Chondrocyte (in vitro differentiated cells): ENCODE measurements around the gene TEX101. TPM values are rescaled to one million over a fixed set of nuclear protein-coding genes. Genes with fewer than 3 reads are reported as not detected.
"Not testable (repeated sequence)": the region's sequence is repeated elsewhere in the genome, so short reads cannot be mapped to it uniquely, and the experiment has no call there.

Experiments
- DNase-seq: peaks from one replicate; pipeline ENCODE4 v3.0.0; 2021; ENCODE audit warnings: mixed read lengths, low spot score
- H3K27ac Mint-ChIP-seq: one replicate; pipeline ENCODE4 v1.8.0; 2021; ENCODE audit warnings: mild to moderate bottlenecking, moderate library complexity, mixed read lengths; ENCODE audit not compliant: unreplicated experiment
- H3K27me3 Mint-ChIP-seq: 2 replicates; pipeline ENCODE4 v1.8.0; 2021; ENCODE audit warnings: low read depth, mixed read lengths
- H3K36me3 Mint-ChIP-seq: 2 replicates; pipeline ENCODE4 v1.8.0; 2021; ENCODE audit warnings: low read depth, mixed read lengths
- H3K4me1 Mint-ChIP-seq: 2 replicates; pipeline ENCODE4 v1.8.0; 2021; ENCODE audit warnings: low read depth, mild to moderate bottlenecking, mixed read lengths
- H3K4me3 Mint-ChIP-seq: one replicate; pipeline ENCODE4 v1.8.0; 2021; ENCODE audit warnings: mild to moderate bottlenecking, moderate library complexity, mixed read lengths; ENCODE audit not compliant: unreplicated experiment
- H3K9me3 Mint-ChIP-seq: 2 replicates; pipeline ENCODE4 v1.8.0; 2021; ENCODE audit warnings: low read depth, mixed read lengths
- CTCF ChIP-seq: fragments of 200-600 bp; sonication (generic); IDR thresholded peaks from 2 replicates; pipeline ENCODE4 v1.5.0; 2021; ENCODE audit warnings: antibody characterized with exemption, mild to moderate bottlenecking, moderate library complexity
- total RNA-seq: library from RNA; stranded (reverse); gene quantifications from 3 replicates; pipeline ENCODE4 v1.2.1, GENCODE V29; 2021

The TEX101 gene
- total RNA-seq, 1 donor from 2014 or later = not detected

- TF ChIP-seq CTCF = no peak
- DNase-seq = no peak
- Mint-ChIP-seq H3K4me1 (peaks cover 9% of the 10 kb centered on the region), H3K27ac (no peak overlapping the region), H3K4me3 (no peak overlapping the region), H3K27me3 (peaks cover 24% of the 10 kb centered on the region), H3K36me3 (peaks cover 2% of the 10 kb centered on the region), H3K9me3 (no peaks in the 10 kb centered on the region)
Observed at GRCh38 chr19:43439032-43439708, 24.5 kb downstream of the TEX101 start.

- no peak overlapping the region for H3K27ac Mint-ChIP-seq
- no peak for TF ChIP-seq CTCF
- no peak for DNase-seq
- peaks cover 2% of the 10 kb centered on the region for H3K36me3 Mint-ChIP-seq
- H3K4me1 Mint-ChIP-seq = peaks cover 9% of the 10 kb centered on the region
- peaks cover 22% of the 10 kb centered on the region for H3K27me3 Mint-ChIP-seq
- no peak overlapping the region for H3K4me3 Mint-ChIP-seq
- H3K9me3 Mint-ChIP-seq = no peaks in the 10 kb centered on the region
Observed at GRCh38 chr19:43439709-43440063, 25.0 kb downstream of the TEX101 start.

DNA sequence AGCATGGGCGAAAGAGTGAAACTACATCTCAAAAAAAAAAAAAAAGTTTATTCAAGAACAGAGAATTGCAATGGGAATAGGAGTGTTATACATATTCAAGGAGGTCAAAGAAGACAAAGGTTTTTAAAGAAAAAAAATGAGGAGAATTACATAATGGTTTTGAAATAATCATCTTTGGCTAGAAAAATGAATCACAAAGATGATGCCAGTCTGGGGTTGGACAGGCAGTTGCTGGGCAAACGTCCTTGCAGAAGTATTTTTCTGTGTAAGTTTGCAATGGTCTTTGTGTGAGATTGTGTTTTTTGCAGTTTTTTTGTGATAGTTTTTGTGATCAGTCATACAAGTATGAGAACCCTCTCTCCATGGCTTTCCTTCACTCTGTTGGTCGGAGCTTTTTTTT lies 27.0 kb downstream of the TEX101 start:
- no peak overlapping the region for H3K4me3 Mint-ChIP-seq
- peaks cover 19% of the 10 kb centered on the region for H3K27me3 Mint-ChIP-seq
- H3K27ac Mint-ChIP-seq = no peak overlapping the region
- H3K36me3 Mint-ChIP-seq = no peaks in the 10 kb centered on the region
- no peak for TF ChIP-seq CTCF
- DNase-seq = no peak
- no peaks in the 10 kb centered on the region for H3K9me3 Mint-ChIP-seq
- peaks cover 9% of the 10 kb centered on the region for H3K4me1 Mint-ChIP-seq

DNA sequence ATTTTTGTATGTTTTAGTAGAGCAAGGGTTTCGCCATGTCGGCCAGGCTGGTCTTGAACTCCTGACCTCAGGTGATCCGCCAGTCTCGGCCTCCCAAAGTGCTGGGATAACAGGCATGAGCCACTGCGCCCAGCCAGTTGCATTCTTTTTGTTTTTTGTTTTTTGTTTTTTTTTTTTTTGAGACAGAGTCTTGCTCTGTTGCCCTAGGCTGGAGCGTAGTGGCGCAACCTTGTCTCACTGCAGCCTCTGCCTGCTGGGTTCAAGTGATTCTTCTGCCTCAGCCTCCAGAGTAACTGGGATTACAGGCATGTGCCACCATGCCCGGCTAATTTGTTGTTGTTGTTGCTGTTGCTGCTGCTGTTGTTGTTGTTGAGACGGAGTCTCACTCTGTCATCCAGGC lies 29.4 kb downstream of the TEX101 start:
- H3K36me3 Mint-ChIP-seq, H3K4me3 Mint-ChIP-seq, H3K9me3 Mint-ChIP-seq, H3K27ac Mint-ChIP-seq, DNase-seq, H3K4me1 Mint-ChIP-seq: not testable (repeated sequence)
- H3K27me3 Mint-ChIP-seq = peaks cover 19% of the 10 kb centered on the region

DNA sequence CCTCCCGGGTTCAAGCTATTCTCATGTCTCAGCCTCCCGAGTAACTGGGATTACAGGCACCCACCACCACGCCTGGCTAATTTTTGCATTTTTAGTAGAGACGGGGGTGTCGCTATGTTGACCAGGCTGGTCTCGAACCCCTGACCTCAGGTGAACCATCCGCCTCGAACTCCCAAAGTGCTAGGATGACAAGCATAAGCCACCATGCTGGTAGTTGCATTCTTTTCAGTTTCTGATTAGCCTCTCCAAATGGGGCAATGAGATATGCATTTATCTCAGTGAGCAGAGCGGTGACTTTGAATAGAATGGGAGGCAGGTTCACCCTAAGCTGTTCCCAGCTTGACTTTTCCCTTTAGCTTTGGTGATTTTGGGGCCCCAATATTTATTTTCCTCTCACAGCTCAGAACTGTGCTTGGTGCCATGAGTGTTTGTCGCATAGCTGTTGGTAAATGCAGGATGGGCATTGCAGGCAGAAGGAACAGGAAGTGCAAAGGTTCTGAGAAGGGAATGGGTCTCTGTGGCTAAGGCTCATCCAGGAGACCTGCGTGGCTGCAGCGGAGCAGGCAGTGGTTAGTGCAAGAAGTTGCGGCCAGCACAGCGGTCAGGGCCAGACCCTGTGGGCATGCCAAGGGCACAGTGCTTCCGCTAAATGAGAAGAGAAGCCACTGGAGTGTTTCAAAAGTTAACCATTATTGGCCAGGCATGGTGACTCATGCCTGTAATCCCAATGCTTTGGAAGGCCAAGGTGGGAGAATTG lies 30.0 kb downstream of the TEX101 start:
- H3K36me3 Mint-ChIP-seq = no peaks in the 10 kb centered on the region
- no peaks in the 10 kb centered on the region for H3K9me3 Mint-ChIP-seq
- no peak overlapping the region for H3K27ac Mint-ChIP-seq
- peaks cover 5% of the 10 kb centered on the region for H3K4me1 Mint-ChIP-seq
- no peak overlapping the region for H3K4me3 Mint-ChIP-seq
- no peak for TF ChIP-seq CTCF
- H3K27me3 Mint-ChIP-seq = peaks cover 19% of the 10 kb centered on the region
- no peak for DNase-seq
